ENCODE data around the gene NAT16.
"Not testable (repeated sequence)": the region's sequence is repeated elsewhere in the genome, so short reads cannot be mapped to it uniquely, and the experiment has no call there.

The NAT16 gene

DNA sequence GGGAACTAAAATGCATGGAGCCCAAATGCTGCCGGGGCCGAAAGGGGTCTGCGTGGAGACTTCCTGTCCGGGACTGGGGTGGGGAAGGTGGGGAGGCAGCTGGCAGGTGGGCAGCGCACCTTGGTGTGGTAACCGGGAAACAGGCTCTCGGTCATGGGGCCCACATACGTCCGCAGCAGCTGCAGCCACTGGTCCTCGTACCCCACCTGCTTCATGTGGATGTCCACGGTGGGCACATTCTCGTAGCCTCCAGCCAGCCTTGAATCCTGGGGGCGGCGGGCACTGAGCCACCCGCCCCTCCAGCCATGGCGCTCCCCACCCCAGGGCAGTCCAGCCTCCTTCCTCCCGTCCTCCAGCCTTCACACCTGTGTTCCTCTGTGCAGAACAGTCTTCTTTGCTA lies 27.4 kb upstream of the NAT16 start:
- DNase-seq, result no peak
- H3K4ac ChIP-seq (ENCODE audit: low read depth in 1 of 2, low read length in 2 of 2), result no peak overlapping the region
- H3K4me1 ChIP-seq (ENCODE audit: control insufficient read depth, insufficient read depth, low read depth, low read length), result peaks cover 10% of the 10 kb centered on the region
- H3K9me3 ChIP-seq (ENCODE audit: control insufficient read depth, low read length), result no peaks in the 10 kb centered on the region
- H3K4me2 ChIP-seq (ENCODE audit: low read length, poor library complexity, severe bottlenecking), result no peak overlapping the region
- H2BK15ac ChIP-seq (ENCODE audit: low read depth, poor library complexity, severe bottlenecking), result no peak overlapping the region
- peak overlapping the region; percentile 15 for H4K91ac ChIP-seq (ENCODE audit: low read length)
- no peak overlapping the region for H3K9ac ChIP-seq (ENCODE audit: low read length)
- no peak overlapping the region for H2BK120ac ChIP-seq (ENCODE audit: low read depth, low read length)
- no peak overlapping the region for H3K18ac ChIP-seq (ENCODE audit: low read depth in 1 of 2, low read length in 2 of 2)
- no peak overlapping the region for H3K23ac ChIP-seq (ENCODE audit: low read length in 2 of 2)
- no peak overlapping the region for H3K4me3 ChIP-seq (ENCODE audit: insufficient read depth in 1 of 2, low read depth in 1 of 2, low read length in 2 of 2)
- H2BK5ac ChIP-seq (ENCODE audit: low read depth, low read length, poor library complexity, severe bottlenecking), result no peak overlapping the region
- H3K36me3 ChIP-seq (ENCODE audit: control insufficient read depth in 1 of 2, insufficient read depth in 2 of 2, low read depth in 1 of 2, low read length in 2 of 2), result peaks cover 60 to 62% of the 10 kb centered on the region in 2 experiments
- 98% methylated on average over 17 of the region's 17 CpGs for WGBS
- no peak overlapping the region for H2BK12ac ChIP-seq (ENCODE audit: low read length in 2 of 2)
- H4K8ac ChIP-seq (ENCODE audit: low read length), result no peak overlapping the region
- H3K79me1 ChIP-seq (replicated peaks; ENCODE audit: low read length, poor library complexity, severe bottlenecking), result no peaks in the 10 kb centered on the region
- no peak overlapping the region for H3K27ac ChIP-seq (ENCODE audit: low read length, poor library complexity, severe bottlenecking)
- H3K14ac ChIP-seq (ENCODE audit: low read length in 2 of 2), result no peak overlapping the region
- H2AK5ac ChIP-seq (ENCODE audit: low read length, severe bottlenecking), result no peak overlapping the region
- no peak overlapping the region for H2AFZ ChIP-seq (ENCODE audit: low read depth, low read length)
- H3K27me3 ChIP-seq (ENCODE audit: control insufficient read depth in 1 of 2, insufficient read depth in 1 of 2, low read length in 2 of 2), result peaks cover 14 to 15% of the 10 kb centered on the region in 2 experiments

DNA sequence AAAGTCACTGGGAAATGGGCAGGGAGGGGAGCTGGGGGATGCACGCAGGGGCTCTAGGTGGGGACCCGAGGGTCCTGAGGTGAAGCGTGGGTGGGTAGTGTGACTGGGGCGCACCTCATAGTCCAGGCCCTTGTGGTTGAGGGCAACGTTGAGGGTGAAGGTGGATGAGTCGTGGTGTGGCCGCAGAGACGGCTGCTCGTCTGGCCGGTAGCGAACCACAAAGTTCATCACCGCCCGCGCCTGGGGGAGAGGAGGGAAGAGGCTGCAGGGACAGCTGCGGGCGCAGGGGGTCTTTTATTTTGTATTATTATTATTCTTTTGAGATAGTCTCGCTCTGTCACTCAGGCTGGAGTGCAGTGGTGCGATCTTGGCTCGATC lies 26.6 kb upstream of the NAT16 start:
- no peak overlapping the region for H2BK12ac ChIP-seq (ENCODE audit: low read length in 2 of 2)
- no peak overlapping the region for H3K23ac ChIP-seq (ENCODE audit: low read length in 2 of 2)
- no peak overlapping the region for H3K4ac ChIP-seq (ENCODE audit: low read depth in 1 of 2, low read length in 2 of 2)
- no peak overlapping the region for H2AFZ ChIP-seq (ENCODE audit: low read depth, low read length)
- no peak overlapping the region for H3K14ac ChIP-seq (ENCODE audit: low read length in 2 of 2)
- H2BK120ac ChIP-seq (ENCODE audit: low read depth, low read length), result no peak overlapping the region
- no peak overlapping the region for H3K4me3 ChIP-seq (ENCODE audit: insufficient read depth in 1 of 2, low read depth in 1 of 2, low read length in 2 of 2)
- peaks cover 52 to 54% of the 10 kb centered on the region in 2 experiments for H3K36me3 ChIP-seq (ENCODE audit: control insufficient read depth in 1 of 2, insufficient read depth in 2 of 2, low read depth in 1 of 2, low read length in 2 of 2)
- H3K18ac ChIP-seq (ENCODE audit: low read depth in 1 of 2, low read length in 2 of 2), result no peak overlapping the region
- no peak overlapping the region for H3K4me2 ChIP-seq (ENCODE audit: low read length, poor library complexity, severe bottlenecking)
- H3K27me3 ChIP-seq (ENCODE audit: control insufficient read depth in 1 of 2, insufficient read depth in 1 of 2, low read length in 2 of 2), result peaks cover 22 to 23% of the 10 kb centered on the region in 2 experiments
- H2BK5ac ChIP-seq (ENCODE audit: low read depth, low read length, poor library complexity, severe bottlenecking), result no peak overlapping the region
- WGBS, result 87% methylated on average over 19 of the region's 19 CpGs
- no peak overlapping the region for H4K8ac ChIP-seq (ENCODE audit: low read length)
- DNase-seq, result no peak
- H3K27ac ChIP-seq (ENCODE audit: low read length, poor library complexity, severe bottlenecking), result no peak overlapping the region
- no peak overlapping the region for H4K91ac ChIP-seq (ENCODE audit: low read length)
- no peak overlapping the region for H2AK5ac ChIP-seq (ENCODE audit: low read length, severe bottlenecking)
- H3K9ac ChIP-seq (ENCODE audit: low read length), result no peak overlapping the region
- H2BK15ac ChIP-seq (ENCODE audit: low read depth, poor library complexity, severe bottlenecking), result no peak overlapping the region
- H3K4me1 ChIP-seq (ENCODE audit: control insufficient read depth, insufficient read depth, low read depth, low read length), result peaks cover 18% of the 10 kb centered on the region
- no peaks in the 10 kb centered on the region for H3K9me3 ChIP-seq (ENCODE audit: control insufficient read depth, low read length)
- no peaks in the 10 kb centered on the region for H3K79me1 ChIP-seq (replicated peaks; ENCODE audit: low read length, poor library complexity, severe bottlenecking)

DNA sequence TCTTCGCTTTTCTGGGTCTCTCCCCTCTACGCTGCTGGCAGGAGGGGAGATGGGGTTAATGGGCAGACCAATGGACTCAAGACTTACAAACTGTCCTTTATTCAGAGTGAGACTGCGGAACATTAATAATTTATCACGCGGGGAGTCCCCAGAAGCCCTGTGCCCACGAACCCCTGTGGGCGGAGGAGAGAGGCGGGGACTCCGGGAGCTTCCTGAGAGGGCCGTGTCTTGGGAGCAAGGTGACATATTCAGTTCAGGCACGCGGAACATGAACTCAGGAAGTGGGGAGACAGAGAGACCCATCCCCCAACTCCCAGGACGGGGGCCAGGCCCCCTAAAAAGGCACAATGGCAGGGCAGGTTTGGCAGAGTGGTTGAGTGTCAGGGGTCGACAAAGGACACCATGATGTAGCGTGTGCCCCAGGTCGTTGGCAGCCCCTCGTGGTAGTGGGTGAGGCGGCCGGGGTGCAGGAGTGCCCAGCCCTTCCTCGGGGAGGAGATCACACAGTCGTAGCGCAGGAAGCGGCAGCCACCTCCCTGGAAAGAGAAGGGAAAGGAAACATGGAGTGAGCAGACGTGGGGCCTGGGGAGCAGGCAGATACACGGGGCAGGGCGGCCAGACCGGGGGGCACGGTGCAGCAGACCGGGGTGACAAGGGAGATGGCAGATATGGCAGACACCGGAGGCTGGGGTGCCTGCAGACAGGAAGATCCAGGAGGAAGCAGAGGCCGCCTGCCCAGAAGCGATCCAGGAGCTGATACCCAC lies 26.0 kb upstream of the NAT16 start:
- no peak overlapping the region for H3K23ac ChIP-seq (ENCODE audit: low read length in 2 of 2)
- H3K4ac ChIP-seq (ENCODE audit: low read depth in 1 of 2, low read length in 2 of 2), result no peak overlapping the region
- H2AFZ ChIP-seq (ENCODE audit: low read depth, low read length), result no peak overlapping the region
- H2AK5ac ChIP-seq (ENCODE audit: low read length, severe bottlenecking), result no peak overlapping the region
- no peaks in the 10 kb centered on the region for H3K9me3 ChIP-seq (ENCODE audit: control insufficient read depth, low read length)
- H3K4me1 ChIP-seq (ENCODE audit: control insufficient read depth, insufficient read depth, low read depth, low read length), result peaks cover 21% of the 10 kb centered on the region
- H3K79me1 ChIP-seq (replicated peaks; ENCODE audit: low read length, poor library complexity, severe bottlenecking), result no peaks in the 10 kb centered on the region
- peaks cover 28% of the 10 kb centered on the region in 2 experiments for H3K27me3 ChIP-seq (ENCODE audit: control insufficient read depth in 1 of 2, insufficient read depth in 1 of 2, low read length in 2 of 2)
- no peak overlapping the region for H3K4me2 ChIP-seq (ENCODE audit: low read length, poor library complexity, severe bottlenecking)
- H3K9ac ChIP-seq (ENCODE audit: low read length), result no peak overlapping the region
- no peak overlapping the region for H2BK5ac ChIP-seq (ENCODE audit: low read depth, low read length, poor library complexity, severe bottlenecking)
- DNase-seq, result no peak
- H2BK12ac ChIP-seq (ENCODE audit: low read length in 2 of 2), result no peak overlapping the region
- no peak overlapping the region for H3K18ac ChIP-seq (ENCODE audit: low read depth in 1 of 2, low read length in 2 of 2)
- H2BK120ac ChIP-seq (ENCODE audit: low read depth, low read length), result no peak overlapping the region
- H3K36me3 ChIP-seq (ENCODE audit: control insufficient read depth in 1 of 2, insufficient read depth in 2 of 2, low read depth in 1 of 2, low read length in 2 of 2), result peaks cover 47 to 48% of the 10 kb centered on the region in 2 experiments
- H2BK15ac ChIP-seq (ENCODE audit: low read depth, poor library complexity, severe bottlenecking), result no peak overlapping the region
- H3K14ac ChIP-seq (ENCODE audit: low read length in 2 of 2), result no peak overlapping the region
- no peak overlapping the region for H3K4me3 ChIP-seq (ENCODE audit: insufficient read depth in 1 of 2, low read depth in 1 of 2, low read length in 2 of 2)
- H4K8ac ChIP-seq (ENCODE audit: low read length), result no peak overlapping the region
- no peak overlapping the region for H3K27ac ChIP-seq (ENCODE audit: low read length, poor library complexity, severe bottlenecking)
- H4K91ac ChIP-seq (ENCODE audit: low read length), result no peak overlapping the region
- WGBS, result 96% methylated on average over 32 of the region's 32 CpGs

DNA sequence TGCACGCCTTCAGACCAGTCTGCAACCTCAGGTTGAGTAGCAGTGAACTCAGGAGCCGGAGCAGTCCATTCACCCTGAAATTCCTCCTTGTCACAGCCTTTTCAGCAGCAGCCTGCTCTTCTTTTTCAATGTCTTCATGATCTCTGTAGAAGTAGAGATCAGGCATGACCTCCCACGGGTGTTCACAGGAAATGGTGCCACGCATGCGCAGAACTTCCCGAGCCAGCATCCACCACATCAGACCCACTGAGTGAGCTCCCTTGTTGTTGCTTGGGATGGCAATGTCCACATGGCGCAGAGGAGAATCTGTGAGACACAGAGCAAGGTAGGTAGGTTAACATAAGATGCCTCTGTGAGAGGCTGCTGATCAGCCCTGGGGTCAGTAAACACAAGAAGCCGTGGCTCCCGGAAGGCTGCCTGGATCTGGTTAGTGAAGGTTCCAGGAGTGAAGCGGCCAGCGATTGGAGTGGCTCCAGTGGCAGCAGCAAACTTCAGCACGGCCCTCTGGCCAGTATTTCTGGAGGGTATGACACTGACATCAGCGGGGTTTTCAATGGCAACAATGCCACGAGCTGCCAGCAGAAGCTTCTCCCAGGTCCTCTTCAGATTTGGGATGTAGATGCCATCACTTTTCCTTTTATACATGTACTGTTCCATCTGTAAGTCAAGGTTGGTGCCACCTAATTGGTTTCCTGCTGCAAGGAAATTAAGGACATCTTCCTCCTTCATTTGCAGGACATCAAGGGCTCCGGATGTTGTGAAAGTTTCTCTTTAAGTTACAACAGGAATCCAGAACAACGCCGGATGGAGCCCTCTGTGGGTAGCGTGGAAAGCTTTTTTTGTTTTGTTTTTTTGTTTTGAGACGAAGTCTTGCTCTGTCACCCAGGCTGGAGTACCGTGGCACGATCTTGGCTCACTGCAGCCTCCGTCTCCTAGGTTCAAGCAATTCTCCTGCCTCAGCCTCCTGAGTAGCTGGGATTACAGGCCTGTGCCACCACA lies 23.9 kb upstream of the NAT16 start:
- not testable (repeated sequence) for H3K18ac ChIP-seq (ENCODE audit: low read depth in 1 of 2, low read length in 2 of 2); H2BK12ac ChIP-seq (ENCODE audit: low read length in 2 of 2); H2AFZ ChIP-seq (ENCODE audit: low read depth, low read length); H2AK5ac ChIP-seq (ENCODE audit: low read length, severe bottlenecking); H3K9ac ChIP-seq (ENCODE audit: low read length); H3K79me1 ChIP-seq (replicated peaks; ENCODE audit: low read length, poor library complexity, severe bottlenecking); H4K91ac ChIP-seq (ENCODE audit: low read length); H3K4ac ChIP-seq (ENCODE audit: low read depth in 1 of 2, low read length in 2 of 2); H2BK5ac ChIP-seq (ENCODE audit: low read depth, low read length, poor library complexity, severe bottlenecking); H3K4me2 ChIP-seq (ENCODE audit: low read length, poor library complexity, severe bottlenecking); H2BK120ac ChIP-seq (ENCODE audit: low read depth, low read length); DNase-seq; H3K9me3 ChIP-seq (ENCODE audit: control insufficient read depth, low read length); H3K23ac ChIP-seq (ENCODE audit: low read length in 2 of 2); H2BK15ac ChIP-seq (ENCODE audit: low read depth, poor library complexity, severe bottlenecking); H4K8ac ChIP-seq (ENCODE audit: low read length); H3K4me3 ChIP-seq (ENCODE audit: insufficient read depth in 1 of 2, low read depth in 1 of 2, low read length in 2 of 2); H3K14ac ChIP-seq (ENCODE audit: low read length in 2 of 2); H3K27ac ChIP-seq (ENCODE audit: low read length, poor library complexity, severe bottlenecking)
- Histone ChIP-seq H3K36me3 (ENCODE audit: control insufficient read depth in 1 of 2, insufficient read depth in 2 of 2, low read depth in 1 of 2, low read length in 2 of 2) (peaks cover 29 to 30% of the 10 kb centered on the region in 2 experiments), H3K27me3 (ENCODE audit: control insufficient read depth in 1 of 2, insufficient read depth in 1 of 2, low read length in 2 of 2) (peaks cover 41 to 43% of the 10 kb centered on the region in 2 experiments), H3K4me1 (ENCODE audit: control insufficient read depth, insufficient read depth, low read depth, low read length) (peaks cover 26% of the 10 kb centered on the region)
- 84% methylated on average over 22 of the region's 22 CpGs for WGBS

Measured in mesenchymal stem cell (in vitro differentiated cells and primary cell).